Erythroblast (primary cell): Measurements from ENCODE around the gene DZIP1L.

Source experiments
- GATA1 ChIP-seq: IDR thresholded peaks from 2 replicates; pipeline ENCODE4 v1.6.1; 2011; ENCODE audit warnings: low read depth, mild to moderate bottlenecking, control low read depth, low read length, moderate library complexity
- POLR2A ChIP-seq: IDR thresholded peaks from 2 replicates; pipeline ENCODE4 v1.6.1; 2011; ENCODE audit warnings: mild to moderate bottlenecking, low read length

- TF ChIP-seq POLR2A (no peak), GATA1 (no peak)
Observed at GRCh38 chr3:138136201-138136600, 20.8 kb upstream of the DZIP1L start.
